ENCODE results near the gene CNDP1.

- TF ChIP-seq CTCF (IDR thresholded peaks at IDR 0.05) (no peak), POLR2A (IDR thresholded peaks at IDR 0.05) (no peak)
Observed at GRCh38 chr18:74569401-74569800, 35.1 kb downstream of the CNDP1 start.

All from body of pancreas (tissue), 4 donors.